Measurements from ENCODE around the gene TRIM65. TPM values are rescaled to one million over a fixed set of nuclear protein-coding genes. Genes with fewer than 3 reads are reported as not detected.

Gene TRIM65
- total and polyA plus RNA-seq, 10 of the 15 experiments (the other 5 are each of a cell fraction or from before 2014, with no cell fraction given), result 1.4 to 26.0 (median 10.8) TPM

GRCh38 chr17:75856062-75856756, 40.5 kb downstream of the TRIM65 start (continued):
- TF ChIP-seq, protein P1, sequence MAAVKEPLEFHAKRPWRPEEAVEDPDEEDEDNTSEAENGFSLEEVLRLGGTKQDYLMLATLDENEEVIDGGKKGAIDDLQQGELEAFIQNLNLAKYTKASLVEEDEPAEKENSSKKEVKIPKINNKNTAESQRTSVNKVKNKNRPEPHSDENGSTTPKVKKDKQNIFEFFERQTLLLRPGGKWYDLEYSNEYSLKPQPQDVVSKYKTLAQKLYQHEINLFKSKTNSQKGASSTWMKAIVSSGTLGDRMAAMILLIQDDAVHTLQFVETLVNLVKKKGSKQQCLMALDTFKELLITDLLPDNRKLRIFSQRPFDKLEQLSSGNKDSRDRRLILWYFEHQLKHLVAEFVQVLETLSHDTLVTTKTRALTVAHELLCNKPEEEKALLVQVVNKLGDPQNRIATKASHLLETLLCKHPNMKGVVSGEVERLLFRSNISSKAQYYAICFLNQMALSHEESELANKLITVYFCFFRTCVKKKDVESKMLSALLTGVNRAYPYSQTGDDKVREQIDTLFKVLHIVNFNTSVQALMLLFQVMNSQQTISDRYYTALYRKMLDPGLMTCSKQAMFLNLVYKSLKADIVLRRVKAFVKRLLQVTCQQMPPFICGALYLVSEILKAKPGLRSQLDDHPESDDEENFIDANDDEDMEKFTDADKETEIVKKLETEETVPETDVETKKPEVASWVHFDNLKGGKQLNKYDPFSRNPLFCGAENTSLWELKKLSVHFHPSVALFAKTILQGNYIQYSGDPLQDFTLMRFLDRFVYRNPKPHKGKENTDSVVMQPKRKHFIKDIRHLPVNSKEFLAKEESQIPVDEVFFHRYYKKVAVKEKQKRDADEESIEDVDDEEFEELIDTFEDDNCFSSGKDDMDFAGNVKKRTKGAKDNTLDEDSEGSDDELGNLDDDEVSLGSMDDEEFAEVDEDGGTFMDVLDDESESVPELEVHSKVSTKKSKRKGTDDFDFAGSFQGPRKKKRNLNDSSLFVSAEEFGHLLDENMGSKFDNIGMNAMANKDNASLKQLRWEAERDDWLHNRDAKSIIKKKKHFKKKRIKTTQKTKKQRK (IDR thresholded peaks at IDR 0.05; ENCODE audit: low read depth, low read length), result no peak
- TF ChIP-seq CTCF (IDR thresholded peaks at IDR 0.05 in 2 of 3, conservative IDR thresholded peaks at IDR 0.05 in 1 of 3; ENCODE audit: control insufficient read depth in 2 of 3, extremely low read depth in 1 of 3, insufficient read depth in 1 of 3, low read depth in 3 of 3, low read length in 3 of 3) (peak in 2 of 3 experiments; percentile 49 to 52; a peak in 3 of 6 replicates), HDGF (IDR thresholded peaks at IDR 0.05) (no peak), MEF2A (IDR thresholded peaks at IDR 0.05; ENCODE audit: insufficient read depth, low read depth, low read length) (no peak)

Measured in GM12878 (cell line).